ENCODE data around the gene GPBP1L1. TPM values are rescaled to one million over a fixed set of nuclear protein-coding genes. Genes with fewer than 3 reads are reported as not detected.
A peak's percentile ranks its signal among the peaks of the same experiment; 100 is the strongest.

Gene GPBP1L1
- total and polyA plus RNA-seq, 9 of the 15 experiments (the other 6 are each of a cell fraction or from before 2014, with no cell fraction given), result 86.0 to 216 (median 138) TPM

DNA sequence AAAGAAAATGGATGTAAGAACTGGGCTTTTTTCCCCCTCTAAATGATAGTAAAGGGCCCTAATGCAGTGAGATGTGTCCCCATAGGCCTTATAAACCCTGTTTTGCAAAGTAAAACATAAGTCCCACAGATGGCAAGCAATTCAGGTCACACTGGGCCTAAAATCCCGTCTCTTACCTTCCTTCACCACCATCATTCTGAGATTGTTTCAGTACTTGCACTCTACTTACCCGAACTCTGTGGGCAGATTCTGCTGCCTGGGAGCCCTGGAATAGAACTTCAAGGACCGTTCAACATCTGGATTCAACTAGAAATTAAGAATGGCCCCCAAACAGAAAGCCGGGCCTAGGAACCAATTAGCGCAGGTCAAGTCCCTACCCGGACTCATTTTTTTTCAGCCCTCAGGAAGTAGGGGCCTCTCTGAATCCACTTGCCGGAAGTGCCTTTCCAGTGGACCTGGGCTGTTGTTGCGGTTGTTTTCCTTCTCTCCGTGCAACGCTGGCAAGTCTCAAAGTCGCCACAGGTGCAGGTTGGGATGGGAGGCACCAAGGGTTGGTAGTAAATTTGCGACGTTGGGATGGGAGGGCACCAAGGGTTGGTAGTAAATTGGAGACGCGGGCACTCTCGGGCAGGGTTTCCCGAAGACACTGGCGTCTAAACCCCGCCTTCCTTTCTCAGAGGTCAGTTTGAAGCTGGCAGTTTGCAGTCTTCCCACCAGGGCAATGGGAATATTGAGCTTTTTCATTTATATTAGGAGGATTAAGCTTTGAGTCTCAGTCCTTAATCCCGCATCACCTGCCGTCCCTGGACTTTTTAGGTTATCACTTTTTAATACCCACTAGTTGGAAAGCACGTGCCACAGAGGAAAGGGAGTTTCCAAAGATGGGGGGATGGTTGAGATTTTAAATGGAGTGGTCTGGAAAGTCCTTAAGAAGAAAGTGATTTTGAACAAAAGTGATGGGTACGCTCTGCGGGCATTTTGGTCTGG is 1.7 kb upstream of the GPBP1L1 start, which contains the start of gene TMEM69 (continued):
- peak; percentile 67; the same call in 1 of the 2 replicates for TF ChIP-seq ZNF384 (IDR thresholded peaks at IDR 0.05; ENCODE audit: low read depth, low read length)
- peak; percentile 45 to 94 (median 87) for TF ChIP-seq YY1 (IDR thresholded peaks at IDR 0.05; ENCODE audit: borderline replicate concordance in 1 of 3, control insufficient read depth in 1 of 3, extremely low read depth in 1 of 3, insufficient read depth in 3 of 3, insufficient read length in 1 of 3, insufficient replicate concordance in 2 of 3, low read depth in 1 of 3, low read length in 2 of 3)
- peak; percentile 58; the same call in 1 of the 2 replicates for TF ChIP-seq ZNF41 (CRISPR knock-in tag; conservative IDR thresholded peaks at IDR 0.05)
- no peak for TF ChIP-seq E2F3 (CRISPR knock-in tag; IDR thresholded peaks at IDR 0.05)
- TF ChIP-seq TGIF2 (CRISPR knock-in tag; IDR thresholded peaks at IDR 0.05), result no peak
- TF ChIP-seq ZNF133 (CRISPR knock-in tag; IDR thresholded peaks at IDR 0.05), result no peak
- TF ChIP-seq MEF2A (IDR thresholded peaks at IDR 0.05; ENCODE audit: control insufficient read depth, low read depth, low read length), result no peak
- TF ChIP-seq, protein P1, sequence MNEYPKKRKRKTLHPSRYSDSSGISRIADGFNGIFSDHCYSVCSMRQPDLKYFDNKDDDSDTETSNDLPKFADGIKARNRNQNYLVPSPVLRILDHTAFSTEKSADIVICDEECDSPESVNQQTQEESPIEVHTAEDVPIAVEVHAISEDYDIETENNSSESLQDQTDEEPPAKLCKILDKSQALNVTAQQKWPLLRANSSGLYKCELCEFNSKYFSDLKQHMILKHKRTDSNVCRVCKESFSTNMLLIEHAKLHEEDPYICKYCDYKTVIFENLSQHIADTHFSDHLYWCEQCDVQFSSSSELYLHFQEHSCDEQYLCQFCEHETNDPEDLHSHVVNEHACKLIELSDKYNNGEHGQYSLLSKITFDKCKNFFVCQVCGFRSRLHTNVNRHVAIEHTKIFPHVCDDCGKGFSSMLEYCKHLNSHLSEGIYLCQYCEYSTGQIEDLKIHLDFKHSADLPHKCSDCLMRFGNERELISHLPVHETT (CRISPR knock-in tag; conservative IDR thresholded peaks at IDR 0.05 in 1 of 2, IDR thresholded peaks at IDR 0.05 in 1 of 2), result peak in 1 of 2 experiments; percentile 18; a peak in 1 of 4 replicates
- TF ChIP-seq, protein P2, sequence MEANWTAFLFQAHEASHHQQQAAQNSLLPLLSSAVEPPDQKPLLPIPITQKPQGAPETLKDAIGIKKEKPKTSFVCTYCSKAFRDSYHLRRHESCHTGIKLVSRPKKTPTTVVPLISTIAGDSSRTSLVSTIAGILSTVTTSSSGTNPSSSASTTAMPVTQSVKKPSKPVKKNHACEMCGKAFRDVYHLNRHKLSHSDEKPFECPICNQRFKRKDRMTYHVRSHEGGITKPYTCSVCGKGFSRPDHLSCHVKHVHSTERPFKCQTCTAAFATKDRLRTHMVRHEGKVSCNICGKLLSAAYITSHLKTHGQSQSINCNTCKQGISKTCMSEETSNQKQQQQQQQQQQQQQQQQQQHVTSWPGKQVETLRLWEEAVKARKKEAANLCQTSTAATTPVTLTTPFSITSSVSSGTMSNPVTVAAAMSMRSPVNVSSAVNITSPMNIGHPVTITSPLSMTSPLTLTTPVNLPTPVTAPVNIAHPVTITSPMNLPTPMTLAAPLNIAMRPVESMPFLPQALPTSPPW (CRISPR knock-in tag; IDR thresholded peaks at IDR 0.05), result peak; percentile 84
- TF ChIP-seq, protein P3, sequence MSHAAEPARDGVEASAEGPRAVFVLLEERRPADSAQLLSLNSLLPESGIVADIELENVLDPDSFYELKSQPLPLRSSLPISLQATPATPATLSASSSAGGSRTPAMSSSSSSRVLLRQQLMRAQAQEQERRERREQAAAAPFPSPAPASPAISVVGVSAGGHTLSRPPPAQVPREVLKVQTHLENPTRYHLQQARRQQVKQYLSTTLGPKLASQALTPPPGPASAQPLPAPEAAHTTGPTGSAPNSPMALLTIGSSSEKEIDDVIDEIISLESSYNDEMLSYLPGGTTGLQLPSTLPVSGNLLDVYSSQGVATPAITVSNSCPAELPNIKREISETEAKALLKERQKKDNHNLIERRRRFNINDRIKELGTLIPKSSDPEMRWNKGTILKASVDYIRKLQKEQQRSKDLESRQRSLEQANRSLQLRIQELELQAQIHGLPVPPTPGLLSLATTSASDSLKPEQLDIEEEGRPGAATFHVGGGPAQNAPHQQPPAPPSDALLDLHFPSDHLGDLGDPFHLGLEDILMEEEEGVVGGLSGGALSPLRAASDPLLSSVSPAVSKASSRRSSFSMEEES (CRISPR knock-in tag; IDR thresholded peaks at IDR 0.05), result no peak
- TF ChIP-seq FOS (IDR thresholded peaks at IDR 0.05; ENCODE audit: extremely low read depth, insufficient read length), result no peak
- TF ChIP-seq HMG20A (CRISPR knock-in tag; conservative IDR thresholded peaks at IDR 0.05), result no peak
- 0 out of 2 replicates have a peak, but pooled peaks have one; percentile 56 for TF ChIP-seq MTF1 (CRISPR knock-in tag; IDR thresholded peaks at IDR 0.05; ENCODE audit: borderline replicate concordance)
- TF ChIP-seq ESRRB (CRISPR knock-in tag; IDR thresholded peaks at IDR 0.05; ENCODE audit: borderline replicate concordance), result peak; percentile 62; the same call in 1 of the 2 replicates
- TF ChIP-seq NCOA2 (IDR thresholded peaks at IDR 0.05; ENCODE audit: partially characterized antibody in 2 of 2), result no peak
- no peak for TF ChIP-seq NR2F6 (CRISPR knock-in tag; IDR thresholded peaks at IDR 0.05)
- no peak for TF ChIP-seq ZNF79 (CRISPR knock-in tag; IDR thresholded peaks at IDR 0.05; ENCODE audit: low read depth)
- peak; percentile 33 for TF ChIP-seq ZNF431 (CRISPR knock-in tag; IDR thresholded peaks at IDR 0.05)
- no peak for TF ChIP-seq ZNF197 (CRISPR knock-in tag; IDR thresholded peaks at IDR 0.05; ENCODE audit: low read depth)
- no peak for TF ChIP-seq MCM7 (IDR thresholded peaks at IDR 0.05)
- peak; percentile 19; the same call in 1 of the 2 replicates for TF ChIP-seq MAFF (IDR thresholded peaks at IDR 0.05; ENCODE audit: low read length)
- no peak; the same call in 1 of the 2 replicates for TF ChIP-seq ZNF780A (CRISPR knock-in tag; IDR thresholded peaks at IDR 0.05)

All from K562 (cell line).